ENCODE data around the gene PDPK1.

DNA sequence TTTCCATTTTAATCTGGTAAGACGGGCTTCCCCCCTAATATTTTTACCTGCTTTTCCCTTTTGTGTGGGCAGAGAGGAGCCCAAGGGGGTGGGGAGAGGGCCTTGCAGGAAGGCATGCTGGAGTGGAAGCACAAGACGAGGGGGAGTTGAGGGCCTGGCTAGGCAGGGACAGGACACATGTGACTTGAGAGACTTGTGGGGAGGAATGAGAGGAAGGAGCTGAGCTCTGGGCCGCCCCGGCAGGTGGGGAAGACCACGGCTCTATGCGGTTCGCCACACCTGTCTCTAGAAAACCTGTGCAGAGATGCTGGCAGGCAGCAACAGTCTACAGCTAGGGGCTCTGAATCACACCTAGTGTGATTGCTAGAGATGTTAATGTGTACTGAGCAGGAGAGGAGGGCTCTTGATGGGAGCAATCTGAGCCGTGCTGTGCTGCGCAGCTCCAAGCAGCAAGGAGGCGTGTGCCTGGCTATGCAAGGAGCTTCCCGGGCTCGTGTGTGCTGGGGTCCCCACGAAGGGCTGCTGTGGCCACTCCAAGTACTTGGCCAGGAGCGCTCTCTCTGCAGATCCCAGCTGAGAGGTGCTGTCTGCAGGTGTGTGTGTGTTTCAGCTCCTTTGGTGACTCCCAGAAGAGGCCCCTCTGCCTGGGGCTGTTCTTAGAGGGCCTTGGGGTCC, 50.2 kb downstream of the PDPK1 start:
- TF ChIP-seq, protein P1, sequence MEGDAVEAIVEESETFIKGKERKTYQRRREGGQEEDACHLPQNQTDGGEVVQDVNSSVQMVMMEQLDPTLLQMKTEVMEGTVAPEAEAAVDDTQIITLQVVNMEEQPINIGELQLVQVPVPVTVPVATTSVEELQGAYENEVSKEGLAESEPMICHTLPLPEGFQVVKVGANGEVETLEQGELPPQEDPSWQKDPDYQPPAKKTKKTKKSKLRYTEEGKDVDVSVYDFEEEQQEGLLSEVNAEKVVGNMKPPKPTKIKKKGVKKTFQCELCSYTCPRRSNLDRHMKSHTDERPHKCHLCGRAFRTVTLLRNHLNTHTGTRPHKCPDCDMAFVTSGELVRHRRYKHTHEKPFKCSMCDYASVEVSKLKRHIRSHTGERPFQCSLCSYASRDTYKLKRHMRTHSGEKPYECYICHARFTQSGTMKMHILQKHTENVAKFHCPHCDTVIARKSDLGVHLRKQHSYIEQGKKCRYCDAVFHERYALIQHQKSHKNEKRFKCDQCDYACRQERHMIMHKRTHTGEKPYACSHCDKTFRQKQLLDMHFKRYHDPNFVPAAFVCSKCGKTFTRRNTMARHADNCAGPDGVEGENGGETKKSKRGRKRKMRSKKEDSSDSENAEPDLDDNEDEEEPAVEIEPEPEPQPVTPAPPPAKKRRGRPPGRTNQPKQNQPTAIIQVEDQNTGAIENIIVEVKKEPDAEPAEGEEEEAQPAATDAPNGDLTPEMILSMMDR (IDR thresholded peaks at IDR 0.05; ENCODE audit: low read length) = no peak
- no peak for TF ChIP-seq EZH2 (IDR thresholded peaks at IDR 0.05; ENCODE audit: borderline replicate concordance, low read length)

Data from OCI-LY1 (cell line).